Smooth muscle cell of the brain vasculature (primary cell): ENCODE measurements around the gene STXBP3.

Experiments
- DNase-seq: peaks from one replicate; pipeline ENCODE4 v3.0.0-alpha.2; 2012; ENCODE audit warnings: low read depth, low spot score

Gene STXBP3

GRCh38 chr1:108842525-108843181, 96.2 kb downstream of the STXBP3 start:
- DNase-seq = no peak

- DNase-seq = no peak
Measured at GRCh38 chr1:108843390-108844137, 97.1 kb downstream of the STXBP3 start.

- no peak for DNase-seq
Measured at GRCh38 chr1:108845446-108845845, 99.0 kb downstream of the STXBP3 start.

DNA sequence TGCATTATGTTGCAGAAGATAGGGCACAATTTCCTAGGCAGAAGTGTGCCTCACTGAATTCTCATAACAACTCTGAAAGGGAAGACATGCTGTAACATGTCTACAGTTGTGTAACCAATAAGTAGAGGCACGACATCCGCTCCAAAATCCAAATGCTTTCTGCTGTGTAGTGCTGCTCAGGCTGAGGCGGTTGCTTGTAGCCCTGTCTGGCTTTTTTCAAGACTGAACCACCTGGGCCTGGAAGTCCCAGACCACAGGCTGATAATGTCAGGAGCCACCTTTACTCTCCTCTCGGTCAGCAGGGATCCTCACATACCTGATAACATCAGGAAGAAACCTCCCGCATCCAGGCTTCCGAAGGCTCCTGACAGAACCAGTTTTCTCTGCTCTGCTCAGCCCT, 99.5 kb downstream of the STXBP3 start:
- DNase-seq = no peak

- DNase-seq = no peak
Measured at GRCh38 chr1:108847494-108847893, 101.0 kb downstream of the STXBP3 start.

DNA sequence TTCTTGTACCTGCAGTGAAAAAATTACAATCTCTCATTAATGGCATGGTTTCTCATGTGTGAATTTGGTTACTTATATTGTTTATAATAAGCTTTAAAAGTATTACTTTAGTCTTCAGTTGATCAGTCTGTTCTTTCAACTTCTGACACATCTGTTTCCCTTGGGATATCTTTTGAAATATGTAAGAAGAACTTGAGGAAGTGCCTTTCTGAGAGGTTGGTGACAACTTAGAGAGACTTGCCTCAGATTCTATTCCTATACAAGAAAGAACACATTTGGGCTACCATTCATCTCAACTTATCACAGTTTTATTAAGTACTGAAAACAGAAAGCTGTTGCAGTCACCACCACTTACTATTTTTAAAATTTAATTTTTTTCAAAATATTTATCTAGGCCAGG, 102.3 kb downstream of the STXBP3 start:
- DNase-seq = no peak

- no peak for DNase-seq
Measured at GRCh38 chr1:108850929-108851328, 104.5 kb downstream of the STXBP3 start.

DNA sequence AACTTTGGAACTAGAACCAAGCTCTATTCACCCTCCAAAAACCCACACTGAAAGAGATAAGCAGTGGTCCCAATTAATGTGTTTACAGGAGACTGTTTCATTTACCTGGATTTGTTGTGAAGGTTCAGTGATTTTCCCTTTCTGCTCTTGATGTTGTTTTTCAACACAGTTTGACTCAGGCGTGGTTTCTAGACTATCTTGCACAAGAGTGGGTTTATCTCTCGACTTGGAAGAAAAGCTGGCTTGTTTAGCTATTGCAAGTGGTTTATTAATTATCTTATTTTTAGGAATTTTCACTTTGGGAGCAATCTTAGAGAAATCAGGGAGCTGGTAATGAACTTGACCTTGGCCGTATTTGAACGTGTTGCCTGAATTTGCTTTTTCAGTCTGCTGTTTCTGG, 105.1 kb downstream of the STXBP3 start:
- DNase-seq = no peak

- no peak for DNase-seq
Measured at GRCh38 chr1:108852221-108852975, 105.9 kb downstream of the STXBP3 start.

- no peak for DNase-seq
Measured at GRCh38 chr1:108854221-108855019, 107.9 kb downstream of the STXBP3 start.

DNA sequence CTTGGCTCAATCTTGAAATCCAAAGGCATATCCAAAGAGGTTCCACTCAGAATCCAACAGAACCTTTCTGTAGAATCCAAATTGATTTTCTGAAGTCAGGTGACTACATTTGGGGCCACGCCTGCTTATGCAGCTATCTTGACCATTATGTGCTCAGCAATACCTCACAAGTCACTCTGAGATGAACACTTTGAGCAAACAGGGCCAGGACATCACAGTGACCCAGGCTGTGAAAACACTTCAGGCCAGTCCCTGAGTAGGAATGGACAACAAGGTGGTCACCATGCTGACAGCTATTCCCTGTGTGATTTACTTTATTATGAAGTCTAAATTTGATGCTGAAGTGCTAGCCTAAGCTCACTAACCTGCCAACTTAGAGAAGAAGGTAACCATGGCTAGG, 110.5 kb downstream of the STXBP3 start, which contains the start of gene AKNAD1:
Gene AKNAD1 (minus strand): TSS at position 101 of the 400 bp plus-strand sequence. CDS start 4,430 bp downstream, outside the sequence.
- no peak for DNase-seq

GRCh38 chr1:108858230-108858950, 111.9 kb downstream of the STXBP3 start:
- DNase-seq = no peak
